Rectal smooth muscle tissue (tissue), 1 donor: ENCODE measurements around the gene HORMAD1.
A peak's percentile ranks its signal among the peaks of the same experiment; 100 is the strongest.
"Not testable (repeated sequence)": the region's sequence is repeated elsewhere in the genome, so short reads cannot be mapped to it uniquely, and the experiment has no call there.

Experiments
- H3K27ac ChIP-seq: one replicate; pipeline ENCODE4 v1.7.0; 2013; ENCODE audit warnings: low read depth, low read length, inconsistent platforms
- H3K27me3 ChIP-seq: one replicate; pipeline ENCODE4 v1.7.0; 2013; ENCODE audit warnings: low read length; ENCODE audit not compliant: control insufficient read depth, insufficient read depth
- H3K36me3 ChIP-seq: one replicate; pipeline ENCODE4 v1.7.0; 2013; ENCODE audit warnings: low read length; ENCODE audit not compliant: control insufficient read depth, insufficient read depth
- H3K4me1 ChIP-seq: one replicate; pipeline ENCODE4 v1.7.0; 2013; ENCODE audit warnings: low read length; ENCODE audit not compliant: control insufficient read depth, insufficient read depth
- H3K4me3 ChIP-seq: one replicate; pipeline ENCODE4 v1.7.0; 2013; ENCODE audit warnings: low read length
- H3K9ac ChIP-seq: one replicate; pipeline ENCODE4 v1.7.0; 2013; ENCODE audit warnings: low read length

HORMAD1 gene

GRCh38 chr1:150748878-150749719, 28.4 kb upstream of the HORMAD1 start:
- Histone ChIP-seq H3K36me3 (peaks cover 6% of the 10 kb centered on the region), H3K9ac (no peak overlapping the region), H3K27me3 (no peaks in the 10 kb centered on the region), H3K4me3 (no peak overlapping the region), H3K4me1 (no peaks in the 10 kb centered on the region), H3K27ac (no peak overlapping the region)

GRCh38 chr1:150730130-150730721, 9.5 kb upstream of the HORMAD1 start:
- Histone ChIP-seq H3K27me3 (no peaks in the 10 kb centered on the region), H3K27ac (no peak overlapping the region), H3K9ac (no peak overlapping the region), H3K4me3 (no peak overlapping the region), H3K36me3 (peaks cover 3% of the 10 kb centered on the region), H3K4me1 (no peaks in the 10 kb centered on the region)

- H3K4me3 ChIP-seq, result no peak overlapping the region
- no peaks in the 10 kb centered on the region for H3K36me3 ChIP-seq
- no peak overlapping the region for H3K9ac ChIP-seq
- H3K27me3 ChIP-seq, result no peaks in the 10 kb centered on the region
- H3K4me1 ChIP-seq, result no peaks in the 10 kb centered on the region
- no peak overlapping the region for H3K27ac ChIP-seq
Observed at GRCh38 chr1:150724336-150724735, 3.6 kb upstream of the HORMAD1 start.

- no peak overlapping the region for H3K27ac ChIP-seq
- no peaks in the 10 kb centered on the region for H3K36me3 ChIP-seq
- H3K9ac ChIP-seq, result no peak overlapping the region
- H3K4me3 ChIP-seq, result no peak overlapping the region
- no peaks in the 10 kb centered on the region for H3K4me1 ChIP-seq
- no peaks in the 10 kb centered on the region for H3K27me3 ChIP-seq
Observed at GRCh38 chr1:150720098-150720497, 597 bp downstream of the HORMAD1 start.

- Histone ChIP-seq H3K4me1 (no peaks in the 10 kb centered on the region), H3K36me3 (no peaks in the 10 kb centered on the region), H3K27ac (no peak overlapping the region), H3K9ac (no peak overlapping the region), H3K4me3 (no peak overlapping the region), H3K27me3 (no peaks in the 10 kb centered on the region)
Observed at GRCh38 chr1:150718225-150718891, 2.3 kb downstream of the HORMAD1 start.

- H3K36me3 ChIP-seq, H3K27me3 ChIP-seq, H3K4me1 ChIP-seq, H3K27ac ChIP-seq, H3K4me3 ChIP-seq, H3K9ac ChIP-seq: not testable (repeated sequence)
Observed at GRCh38 chr1:150709031-150709430, 11.7 kb downstream of the HORMAD1 start.

GRCh38 chr1:150708595-150708994, 12.1 kb downstream of the HORMAD1 start:
- Histone ChIP-seq H3K27me3 (no peaks in the 10 kb centered on the region), H3K27ac (no peak overlapping the region), H3K9ac (no peak overlapping the region), H3K4me1 (no peaks in the 10 kb centered on the region), H3K4me3 (no peak overlapping the region), H3K36me3 (no peaks in the 10 kb centered on the region)

- Histone ChIP-seq H3K27me3 (no peaks in the 10 kb centered on the region), H3K27ac (no peak overlapping the region), H3K36me3 (no peaks in the 10 kb centered on the region), H3K4me3 (no peak overlapping the region), H3K9ac (no peak overlapping the region), H3K4me1 (no peaks in the 10 kb centered on the region)
Observed at GRCh38 chr1:150706091-150706490, 14.6 kb downstream of the HORMAD1 start.

- H3K4me1 ChIP-seq, result no peaks in the 10 kb centered on the region
- H3K4me3 ChIP-seq, result no peak overlapping the region
- H3K27ac ChIP-seq, result no peak overlapping the region
- H3K9ac ChIP-seq, result no peak overlapping the region
- H3K27me3 ChIP-seq, result no peaks in the 10 kb centered on the region
- H3K36me3 ChIP-seq, result no peaks in the 10 kb centered on the region
Observed at GRCh38 chr1:150703427-150703826, 17.3 kb downstream of the HORMAD1 start.

GRCh38 chr1:150696995-150697927, 23.4 kb downstream of the HORMAD1 start, which contains the start of gene GOLPH3L:
Gene GOLPH3L, minus strand, starts transcription at chr1:150697154. Its CDS starts 2,316 bp downstream, at chr1:150694838.
- Histone ChIP-seq H3K9ac (peak within 1 kb of the TSS; percentile 49), H3K4me1 (peaks cover 4% of the 10 kb centered on the region), H3K27me3 (no peaks in the 10 kb centered on the region), H3K36me3 (peaks cover 5% of the 10 kb centered on the region), H3K27ac (peak within 1 kb of the TSS; percentile 53), H3K4me3 (peak within 1 kb of the TSS; percentile 98)

GRCh38 chr1:150696590-150696989, 24.1 kb downstream of the HORMAD1 start:
- peak overlapping the region; percentile 49 for H3K9ac ChIP-seq
- peaks cover 6% of the 10 kb centered on the region for H3K36me3 ChIP-seq
- peak overlapping the region; percentile 53 for H3K27ac ChIP-seq
- H3K27me3 ChIP-seq, result no peaks in the 10 kb centered on the region
- H3K4me3 ChIP-seq, result peak overlapping the region; percentile 98
- peaks cover 4% of the 10 kb centered on the region for H3K4me1 ChIP-seq

GRCh38 chr1:150696162-150696561, 24.5 kb downstream of the HORMAD1 start:
- H3K36me3 ChIP-seq, result peaks cover 6% of the 10 kb centered on the region
- no peak overlapping the region for H3K9ac ChIP-seq
- peaks cover 4% of the 10 kb centered on the region for H3K4me1 ChIP-seq
- peak overlapping the region; percentile 98 for H3K4me3 ChIP-seq
- H3K27me3 ChIP-seq, result no peaks in the 10 kb centered on the region
- no peak overlapping the region for H3K27ac ChIP-seq
